Neural crest cell (in vitro differentiated cells): ENCODE data around the gene TBL2. TPM values are rescaled to one million over a fixed set of nuclear protein-coding genes. Genes with fewer than 3 reads are reported as not detected.
"Not testable (repeated sequence)": the region's sequence is repeated elsewhere in the genome, so short reads cannot be mapped to it uniquely, and the experiment has no call there.

Experiments used
- DNase-seq: peaks from one replicate; pipeline ENCODE4 v3.0.0; 2021; ENCODE audit warnings: low read depth, mixed read lengths, low spot score
- H3K27ac Mint-ChIP-seq: one replicate; pipeline ENCODE4 v1.8.0; 2021; ENCODE audit warnings: mild to moderate bottlenecking, mixed read lengths; ENCODE audit not compliant: unreplicated experiment
- H3K27me3 Mint-ChIP-seq: 2 replicates; pipeline ENCODE4 v1.8.0; 2021; ENCODE audit warnings: low read depth, mild to moderate bottlenecking, mixed read lengths
- H3K36me3 Mint-ChIP-seq: 2 replicates; pipeline ENCODE4 v1.8.0; 2021; ENCODE audit warnings: low read depth, mild to moderate bottlenecking, mixed read lengths
- H3K4me1 Mint-ChIP-seq: 2 replicates; pipeline ENCODE4 v1.8.0; 2021; ENCODE audit warnings: mixed read lengths
- H3K4me3 Mint-ChIP-seq: one replicate; pipeline ENCODE4 v1.8.0; 2021; ENCODE audit warnings: mild to moderate bottlenecking, mixed read lengths
- H3K9me3 Mint-ChIP-seq: 2 replicates; pipeline ENCODE4 v1.8.0; 2021; ENCODE audit warnings: mixed read lengths
- total RNA-seq: library from RNA; stranded (reverse); gene quantifications from 2 replicates; pipeline ENCODE4 v1.2.1, GENCODE V29; 2021
- TF ChIP-seq, protein P1 (sequence below): fragments of 200-600 bp; sonication (generic); conservative IDR thresholded peaks from 2 replicates; pipeline ENCODE4 v1.5.0; 2021; ENCODE audit warnings: antibody characterized with exemption, mild to moderate bottlenecking

Gene TBL2
- total RNA-seq, 1 donor from 2014 or later = 45.6 TPM

GRCh38 chr7:73557108-73557396, 21.3 kb downstream of the TBL2 start:
- H3K4me1 Mint-ChIP-seq = peaks cover 21% of the 10 kb centered on the region
- peak overlapping the region; percentile 93 for H3K27ac Mint-ChIP-seq
- peaks cover 14% of the 10 kb centered on the region for H3K27me3 Mint-ChIP-seq
- DNase-seq = peak; percentile 88
- H3K36me3 Mint-ChIP-seq = peaks cover 2% of the 10 kb centered on the region
- H3K4me3 Mint-ChIP-seq = peak overlapping the region; percentile 94
- H3K9me3 Mint-ChIP-seq = no peaks in the 10 kb centered on the region
- TF ChIP-seq, protein P1, sequence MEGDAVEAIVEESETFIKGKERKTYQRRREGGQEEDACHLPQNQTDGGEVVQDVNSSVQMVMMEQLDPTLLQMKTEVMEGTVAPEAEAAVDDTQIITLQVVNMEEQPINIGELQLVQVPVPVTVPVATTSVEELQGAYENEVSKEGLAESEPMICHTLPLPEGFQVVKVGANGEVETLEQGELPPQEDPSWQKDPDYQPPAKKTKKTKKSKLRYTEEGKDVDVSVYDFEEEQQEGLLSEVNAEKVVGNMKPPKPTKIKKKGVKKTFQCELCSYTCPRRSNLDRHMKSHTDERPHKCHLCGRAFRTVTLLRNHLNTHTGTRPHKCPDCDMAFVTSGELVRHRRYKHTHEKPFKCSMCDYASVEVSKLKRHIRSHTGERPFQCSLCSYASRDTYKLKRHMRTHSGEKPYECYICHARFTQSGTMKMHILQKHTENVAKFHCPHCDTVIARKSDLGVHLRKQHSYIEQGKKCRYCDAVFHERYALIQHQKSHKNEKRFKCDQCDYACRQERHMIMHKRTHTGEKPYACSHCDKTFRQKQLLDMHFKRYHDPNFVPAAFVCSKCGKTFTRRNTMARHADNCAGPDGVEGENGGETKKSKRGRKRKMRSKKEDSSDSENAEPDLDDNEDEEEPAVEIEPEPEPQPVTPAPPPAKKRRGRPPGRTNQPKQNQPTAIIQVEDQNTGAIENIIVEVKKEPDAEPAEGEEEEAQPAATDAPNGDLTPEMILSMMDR = no peak

DNA sequence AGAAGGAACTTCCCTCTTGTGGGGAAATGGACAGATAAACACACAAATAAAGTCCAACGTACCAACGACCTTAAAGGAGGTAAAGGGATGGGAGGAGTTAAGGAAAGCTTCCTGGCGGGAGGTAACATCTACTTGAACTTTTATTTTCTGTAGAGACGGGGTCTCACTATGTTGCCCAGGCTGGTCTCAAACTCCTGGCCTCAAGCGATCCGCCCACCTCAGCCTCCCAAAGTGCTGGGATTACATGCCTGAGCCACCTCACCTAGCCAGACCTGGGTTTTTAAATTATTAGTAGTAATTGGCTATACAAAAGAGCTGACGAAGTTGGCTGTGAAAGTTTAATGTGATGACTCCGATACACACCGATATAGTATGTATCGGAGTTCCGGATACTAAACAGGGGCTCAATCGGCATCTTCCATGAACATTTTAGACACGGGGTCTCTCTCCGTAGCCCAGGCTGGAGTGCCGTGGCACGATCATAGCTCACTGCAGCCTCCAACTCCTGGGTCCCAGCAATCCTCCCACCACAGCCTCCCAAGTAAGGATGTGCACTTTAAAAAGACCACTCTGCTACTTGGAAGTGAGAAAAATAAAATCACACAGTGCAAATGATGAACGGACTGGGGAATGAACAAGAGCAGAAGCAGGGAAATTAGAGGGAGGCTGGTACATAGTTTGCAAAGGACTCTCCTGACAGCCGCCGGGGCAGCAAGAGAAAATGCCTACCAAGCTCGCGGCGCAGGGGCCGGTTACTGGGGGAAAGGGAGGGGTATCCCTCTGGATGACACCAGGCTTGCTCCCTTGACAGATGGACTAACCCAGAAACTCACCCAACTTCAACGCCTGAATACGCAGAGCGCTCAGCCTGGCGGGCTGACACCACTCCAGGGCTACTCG, 21.9 kb downstream of the TBL2 start:
- DNase-seq = no peak
- Mint-ChIP-seq H3K4me1 (peaks cover 21% of the 10 kb centered on the region), H3K4me3 (peak overlapping the region; percentile 94), H3K9me3 (no peaks in the 10 kb centered on the region), H3K36me3 (peaks cover 3% of the 10 kb centered on the region), H3K27me3 (peaks cover 10% of the 10 kb centered on the region), H3K27ac (peak overlapping the region; percentile 75)
- TF ChIP-seq, protein P1 = no peak

DNA sequence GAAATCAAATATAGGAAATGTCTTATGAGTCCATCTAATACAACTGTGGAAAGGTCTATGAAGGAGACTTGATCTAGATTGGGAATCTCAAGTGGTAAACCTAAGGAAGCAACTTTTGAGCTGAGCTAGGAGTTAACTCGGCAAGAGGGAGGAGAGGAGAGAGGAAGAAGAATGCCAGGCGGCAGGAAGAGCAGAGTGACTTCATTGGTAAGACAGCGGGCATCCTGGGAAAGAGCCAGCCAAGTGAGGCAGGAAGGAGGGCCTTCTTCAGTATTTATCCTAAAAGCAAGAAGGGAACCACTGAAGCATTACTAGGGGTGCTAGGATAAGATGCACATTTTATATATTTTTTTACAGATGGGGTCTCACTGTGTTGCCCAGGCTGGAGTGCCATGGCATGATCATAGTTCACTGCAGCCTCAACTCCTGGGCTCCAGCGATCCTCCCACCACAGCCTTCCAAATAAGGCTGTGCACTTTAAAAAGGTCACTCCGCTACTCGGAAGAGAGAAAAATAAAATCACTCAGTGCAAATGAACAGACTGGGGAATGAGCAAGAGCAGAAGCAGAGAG, 22.9 kb downstream of the TBL2 start:
- H3K27ac Mint-ChIP-seq = peak overlapping the region; percentile 59
- DNase-seq = no peak
- H3K36me3 Mint-ChIP-seq = peaks cover 5% of the 10 kb centered on the region
- peak overlapping the region; percentile 94 for H3K4me3 Mint-ChIP-seq
- TF ChIP-seq, protein P1 = no peak
- H3K27me3 Mint-ChIP-seq = peaks cover 7% of the 10 kb centered on the region
- no peaks in the 10 kb centered on the region for H3K9me3 Mint-ChIP-seq
- peaks cover 21% of the 10 kb centered on the region for H3K4me1 Mint-ChIP-seq

DNA sequence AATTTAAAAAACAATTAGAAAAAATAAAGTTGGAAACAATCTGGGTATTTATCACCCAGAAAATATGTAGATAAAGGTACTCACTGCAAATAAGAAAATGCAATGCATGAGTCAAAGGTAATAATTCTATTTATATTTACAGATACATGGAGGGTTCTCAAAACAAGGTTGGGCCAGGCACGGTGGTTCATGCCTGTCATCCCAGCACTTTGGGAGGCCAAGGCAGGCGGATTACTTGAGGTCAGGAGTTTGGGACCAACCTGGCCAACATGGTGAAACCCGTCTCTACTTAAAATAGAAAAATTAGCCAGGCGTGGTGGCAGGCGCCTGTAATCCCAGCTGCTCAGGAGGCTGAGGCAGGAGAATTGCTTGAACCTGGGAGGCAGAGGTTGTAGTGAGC, 28.3 kb downstream of the TBL2 start:
- peaks cover 13% of the 10 kb centered on the region for H3K36me3 Mint-ChIP-seq
- not testable (repeated sequence) for H3K27me3 Mint-ChIP-seq

DNA sequence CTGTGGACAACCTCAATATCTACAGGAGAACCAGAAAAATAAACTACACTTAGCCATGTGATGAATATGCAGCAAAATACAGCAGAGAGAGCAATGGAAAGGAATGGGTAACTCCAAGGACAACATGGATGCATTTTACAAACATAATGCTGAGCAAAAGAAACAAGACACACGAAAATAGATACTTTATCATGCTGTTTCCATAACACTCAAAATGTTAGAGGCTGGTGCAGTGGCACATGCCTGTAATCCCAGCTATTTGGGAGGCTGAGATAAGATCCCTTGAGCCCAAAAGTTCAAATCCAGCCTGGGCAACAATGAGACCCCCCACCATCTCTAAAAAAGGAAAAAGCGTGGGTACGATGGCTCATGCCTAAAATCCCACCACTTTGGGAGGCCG, 29.2 kb downstream of the TBL2 start:
- Mint-ChIP-seq H3K36me3 (peaks cover 13% of the 10 kb centered on the region), H3K27ac (no peak overlapping the region)

More for the DNA sequence above, 28.3 kb downstream of the TBL2 start:
- not testable (repeated sequence) for H3K27ac Mint-ChIP-seq, H3K4me1 Mint-ChIP-seq, H3K4me3 Mint-ChIP-seq, H3K9me3 Mint-ChIP-seq, DNase-seq

More for the DNA sequence above, 29.2 kb downstream of the TBL2 start:
- Mint-ChIP-seq H3K4me1 (no peaks in the 10 kb centered on the region), H3K4me3 (no peak overlapping the region), H3K9me3 (no peaks in the 10 kb centered on the region), H3K27me3 (no peaks in the 10 kb centered on the region)
- DNase-seq = no peak
- TF ChIP-seq, protein P1 = no peak
